Stimulated activated CD8-positive, alpha-beta memory T cell treated with anti-CD3 and anti-CD28 coated beads, Interleukin-12 subunit alpha, Interleukin-12 subunit beta, amount 100 ng/mL, for 24 hours (primary cell): Measurements from ENCODE around the gene NFE2L3.
A peak's percentile ranks its signal among the peaks of the same experiment; 100 is the strongest.

ENCODE experiments used
- DNase-seq: peaks from one replicate; pipeline ENCODE4 v3.0.0-alpha.2; 2020; ENCODE audit errors: extremely low read depth

The NFE2L3 gene

GRCh38 chr7:26199301-26200037, 47.5 kb downstream of the NFE2L3 start:
- no peak for DNase-seq

- peak; percentile 49 for DNase-seq
Measured at GRCh38 chr7:26200038-26200443, 48.0 kb downstream of the NFE2L3 start.

GRCh38 chr7:26200444-26201246, 48.6 kb downstream of the NFE2L3 start, which contains the start of gene HNRNPA2B1:
TSS of gene HNRNPA2B1 (minus strand) at chr7:26200746. CDS start at chr7:26200577, 169 bp downstream.
- peak; percentile 94 for DNase-seq

- DNase-seq = peak; percentile 85
Measured at GRCh38 chr7:26201247-26202018, 49.4 kb downstream of the NFE2L3 start, which contains the start of gene CBX3. TSS of gene CBX3 (plus strand) at chr7:26201745. CDS start at chr7:26202999, 1,254 bp downstream.

- no peak for DNase-seq
Measured at GRCh38 chr7:26202019-26202990, 50.3 kb downstream of the NFE2L3 start.

GRCh38 chr7:26203016-26203415, 51.0 kb downstream of the NFE2L3 start:
- DNase-seq = no peak

GRCh38 chr7:26208040-26208439, 56.0 kb downstream of the NFE2L3 start:
- no peak for DNase-seq

- no peak for DNase-seq
Measured at GRCh38 chr7:26212921-26213718, 61.1 kb downstream of the NFE2L3 start.

GRCh38 chr7:26213807-26214515, 62.0 kb downstream of the NFE2L3 start:
- DNase-seq = no peak

- DNase-seq = no peak
Measured at GRCh38 chr7:26216049-26216448, 64.1 kb downstream of the NFE2L3 start.

GRCh38 chr7:26224359-26224758, 72.4 kb downstream of the NFE2L3 start:
- no peak for DNase-seq

- DNase-seq = no peak
Measured at GRCh38 chr7:26227987-26228386, 76.0 kb downstream of the NFE2L3 start.

GRCh38 chr7:26233902-26234511, 82.0 kb downstream of the NFE2L3 start:
- DNase-seq = no peak
